DOHH2 (cell line): ENCODE results near the gene IFT43.

Experiments used
- EZH2phosphoT487 ChIP-seq: fragments of 200-600 bp; sonication (generic); IDR thresholded peaks from 2 replicates; pipeline ENCODE4 v1.6.1; 2017; ENCODE audit warnings: borderline replicate concordance, mild to moderate bottlenecking, antibody characterized with exemption, low read length, moderate library complexity, mixed read lengths
- TF ChIP-seq, protein P1 (sequence below): fragments of 200-600 bp; sonication (generic); IDR thresholded peaks from one replicate; pipeline ENCODE4 v1.5.1; 2014; ENCODE audit warnings: antibody characterized with exemption, mild to moderate bottlenecking, low read depth, low read length; ENCODE audit not compliant: poor library complexity, severe bottlenecking

DNA sequence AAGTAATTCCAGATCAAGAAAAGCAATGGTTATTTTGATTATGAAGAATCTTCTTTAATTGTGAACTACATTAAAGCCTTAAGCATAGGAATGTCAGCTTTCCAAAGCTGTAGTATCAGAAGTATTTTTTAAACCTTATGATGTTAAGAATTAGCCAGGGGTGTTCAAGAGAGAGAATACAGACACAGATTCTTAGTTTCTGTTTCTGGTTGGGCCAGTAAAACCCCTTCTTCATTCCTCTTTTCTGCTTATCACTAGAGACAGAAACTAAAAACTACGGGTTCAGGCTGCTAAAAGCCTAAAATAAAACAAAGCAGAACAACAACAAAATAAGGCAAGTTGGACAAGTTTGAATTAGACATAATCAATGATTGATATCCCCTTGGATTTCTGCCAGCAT, 38.2 kb downstream of the IFT43 start:
- TF ChIP-seq EZH2phosphoT487, result no peak
- TF ChIP-seq, protein P1, sequence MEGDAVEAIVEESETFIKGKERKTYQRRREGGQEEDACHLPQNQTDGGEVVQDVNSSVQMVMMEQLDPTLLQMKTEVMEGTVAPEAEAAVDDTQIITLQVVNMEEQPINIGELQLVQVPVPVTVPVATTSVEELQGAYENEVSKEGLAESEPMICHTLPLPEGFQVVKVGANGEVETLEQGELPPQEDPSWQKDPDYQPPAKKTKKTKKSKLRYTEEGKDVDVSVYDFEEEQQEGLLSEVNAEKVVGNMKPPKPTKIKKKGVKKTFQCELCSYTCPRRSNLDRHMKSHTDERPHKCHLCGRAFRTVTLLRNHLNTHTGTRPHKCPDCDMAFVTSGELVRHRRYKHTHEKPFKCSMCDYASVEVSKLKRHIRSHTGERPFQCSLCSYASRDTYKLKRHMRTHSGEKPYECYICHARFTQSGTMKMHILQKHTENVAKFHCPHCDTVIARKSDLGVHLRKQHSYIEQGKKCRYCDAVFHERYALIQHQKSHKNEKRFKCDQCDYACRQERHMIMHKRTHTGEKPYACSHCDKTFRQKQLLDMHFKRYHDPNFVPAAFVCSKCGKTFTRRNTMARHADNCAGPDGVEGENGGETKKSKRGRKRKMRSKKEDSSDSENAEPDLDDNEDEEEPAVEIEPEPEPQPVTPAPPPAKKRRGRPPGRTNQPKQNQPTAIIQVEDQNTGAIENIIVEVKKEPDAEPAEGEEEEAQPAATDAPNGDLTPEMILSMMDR, result no peak
